Panc1 (cell line): ENCODE data around the gene GRSF1. TPM values are rescaled to one million over a fixed set of nuclear protein-coding genes. Genes with fewer than 3 reads are reported as not detected.

Experiments
- ATAC-seq: fragments of 200-7000 bp; cut with Tn5 transposase; 2 replicates; pipeline ENCODE4 v1.9.1; 2020; ENCODE audit warnings: mild to moderate bottlenecking, moderate library complexity
- BruUV-seq: library from RNA; stranded (reverse); fragments of 400-500 nt; replicated peaks from 2 replicates; lab custom pipeline; 2021; lab: Mats Ljungman, UMichigan
- CTCF ChIA-PET: fragments of 300-600 bp; sonication (Branson Sonifier 250); formaldehyde crosslinking; loops from one replicate; lab custom pipeline; 2022; ENCODE audit warnings: antibody characterized with exemption; lab: Charles Lee
- POLR2A ChIA-PET: fragments of 300-600 bp; sonication (Branson Sonifier 250); formaldehyde crosslinking; loops from one replicate; lab custom pipeline; 2022; ENCODE audit warnings: antibody characterized with exemption; lab: Charles Lee
- DNase-seq: peaks from one replicate; pipeline ENCODE4 v3.0.0-alpha.2; 2010; ENCODE audit warnings: low read depth, low spot score
- H3K27ac ChIP-seq: 2 replicates; pipeline ENCODE4 v1.5.1; 2011; ENCODE audit warnings: mild to moderate bottlenecking, low read length, inconsistent platforms
- H3K27me3 ChIP-seq: fragments of 200-500 bp; sonication (Bioruptor generic); 2 replicates; pipeline ENCODE4 v1.6.0; 2014; ENCODE audit warnings: low read length, inconsistent platforms; ENCODE audit not compliant: control insufficient read depth, insufficient read depth
- H3K36me3 ChIP-seq: fragments of 200-500 bp; sonication (Bioruptor generic); 2 replicates; pipeline ENCODE4 v1.5.1; 2014; ENCODE audit warnings: inconsistent platforms, mild to moderate bottlenecking, low read length, moderate library complexity; ENCODE audit not compliant: control insufficient read depth, insufficient read depth
- H3K4me1 ChIP-seq: 2 replicates; pipeline ENCODE4 v1.5.1; 2011; ENCODE audit warnings: inconsistent platforms, mild to moderate bottlenecking, low read length, moderate library complexity; ENCODE audit not compliant: control insufficient read depth, insufficient read depth
- H3K4me3 ChIP-seq, 2 experiments: 2 replicates each; pipeline ENCODE4 v1.5.1; 2011 to 2012; ENCODE audit warnings: low read depth in 2 of 2, low read length in 2 of 2, mild to moderate bottlenecking in 2 of 2, inconsistent platforms in 1 of 2, moderate library complexity in 1 of 2
- H3K9me3 ChIP-seq: fragments of 200-500 bp; sonication (Bioruptor generic); 2 replicates; pipeline ENCODE4 v1.5.1; 2014; ENCODE audit warnings: low read depth, mild to moderate bottlenecking, inconsistent platforms, low read length, moderate library complexity; ENCODE audit not compliant: control insufficient read depth, insufficient read depth
- CTCF ChIP-seq: fragments of 450-650 bp; IDR thresholded peaks from 2 replicates; pipeline ENCODE4 v1.5.1; 2017; ENCODE audit warnings: mild to moderate bottlenecking
- POLR2AphosphoS5 ChIP-seq: IDR thresholded peaks from 2 replicates; pipeline ENCODE4 v1.6.1; 2012; ENCODE audit warnings: mild to moderate bottlenecking, low read depth, low read length, moderate library complexity
- SIN3A ChIP-seq: IDR thresholded peaks from 2 replicates; pipeline ENCODE4 v1.6.1; 2012; ENCODE audit warnings: low read depth, mild to moderate bottlenecking, low read length, moderate library complexity, borderline replicate concordance; ENCODE audit not compliant: insufficient read depth
- TCF7L2 ChIP-seq: IDR thresholded peaks from 2 replicates; pipeline ENCODE4 v1.6.1; 2011; ENCODE audit warnings: mild to moderate bottlenecking, low read depth, low read length, inconsistent platforms
- in situ Hi-C: cut with HindIII; loops from 2 replicates; pipeline ENCODE4 v1.10.0; 2016; ENCODE audit warnings: low sequenced_read_pairs, low pct_unique_long_range_greater_than_20kb
- intact Hi-C: fragments of 100-400 bp; cut with micrococcal nuclease; formaldehyde crosslinking; loops from one replicate; pipeline ENCODE4 v1.10.0; 2022; ENCODE audit not compliant: unreplicated experiment
- total RNA-seq: library from RNA; stranded (reverse); gene quantifications from one replicate; pipeline ENCODE4 v1.2.1, GENCODE V29; 2021; ENCODE audit not compliant: unreplicated experiment
- TF ChIP-seq, protein P1 (sequence below), 2 experiments: IDR thresholded peaks; 2 replicates each; pipeline ENCODE4 v1.6.1; 2011 to 2012; ENCODE audit warnings: low read depth in 2 of 2, control low read depth in 1 of 2, low read length in 1 of 2, mild to moderate bottlenecking in 1 of 2, moderate library complexity in 1 of 2; ENCODE audit not compliant: insufficient read depth in 1 of 2

GRSF1 gene
- total RNA-seq, 1 experiment from 2014 or later = 59.9 TPM

- intact Hi-C loops = loop anchor here (10.0 kb wide), 1 partner anchor 164 kb away; no protein-coding TSS in a partner anchor
These were observed 20.8 kb downstream of the GRSF1 start for GRCh38 chr4:70818921-70819320.

GRCh38 chr4:70818173-70818855 lies 21.4 kb downstream of the GRSF1 start:
- no peak for ATAC-seq
- no TSS peak for BruUV-seq
- peaks cover 13% of the 10 kb centered on the region for H3K36me3 ChIP-seq

More at GRCh38 chr4:70818921-70819320, 20.8 kb downstream of the GRSF1 start:
- BruUV-seq = no TSS peak
- no peaks in the 10 kb centered on the region for H3K27me3 ChIP-seq
- ATAC-seq = no peak
- no peak overlapping the region for H3K4me3 ChIP-seq
- H3K4me1 ChIP-seq = no peaks in the 10 kb centered on the region
- no peaks in the 10 kb centered on the region for H3K9me3 ChIP-seq
- ChIA-PET CTCF (no interaction called here), POLR2A (no interaction called here)
- H3K27ac ChIP-seq = no peak overlapping the region
- TF ChIP-seq TCF7L2 (no peak), CTCF (no peak), SIN3A (no peak), POLR2AphosphoS5 (no peak)
- TF ChIP-seq, protein P1, sequence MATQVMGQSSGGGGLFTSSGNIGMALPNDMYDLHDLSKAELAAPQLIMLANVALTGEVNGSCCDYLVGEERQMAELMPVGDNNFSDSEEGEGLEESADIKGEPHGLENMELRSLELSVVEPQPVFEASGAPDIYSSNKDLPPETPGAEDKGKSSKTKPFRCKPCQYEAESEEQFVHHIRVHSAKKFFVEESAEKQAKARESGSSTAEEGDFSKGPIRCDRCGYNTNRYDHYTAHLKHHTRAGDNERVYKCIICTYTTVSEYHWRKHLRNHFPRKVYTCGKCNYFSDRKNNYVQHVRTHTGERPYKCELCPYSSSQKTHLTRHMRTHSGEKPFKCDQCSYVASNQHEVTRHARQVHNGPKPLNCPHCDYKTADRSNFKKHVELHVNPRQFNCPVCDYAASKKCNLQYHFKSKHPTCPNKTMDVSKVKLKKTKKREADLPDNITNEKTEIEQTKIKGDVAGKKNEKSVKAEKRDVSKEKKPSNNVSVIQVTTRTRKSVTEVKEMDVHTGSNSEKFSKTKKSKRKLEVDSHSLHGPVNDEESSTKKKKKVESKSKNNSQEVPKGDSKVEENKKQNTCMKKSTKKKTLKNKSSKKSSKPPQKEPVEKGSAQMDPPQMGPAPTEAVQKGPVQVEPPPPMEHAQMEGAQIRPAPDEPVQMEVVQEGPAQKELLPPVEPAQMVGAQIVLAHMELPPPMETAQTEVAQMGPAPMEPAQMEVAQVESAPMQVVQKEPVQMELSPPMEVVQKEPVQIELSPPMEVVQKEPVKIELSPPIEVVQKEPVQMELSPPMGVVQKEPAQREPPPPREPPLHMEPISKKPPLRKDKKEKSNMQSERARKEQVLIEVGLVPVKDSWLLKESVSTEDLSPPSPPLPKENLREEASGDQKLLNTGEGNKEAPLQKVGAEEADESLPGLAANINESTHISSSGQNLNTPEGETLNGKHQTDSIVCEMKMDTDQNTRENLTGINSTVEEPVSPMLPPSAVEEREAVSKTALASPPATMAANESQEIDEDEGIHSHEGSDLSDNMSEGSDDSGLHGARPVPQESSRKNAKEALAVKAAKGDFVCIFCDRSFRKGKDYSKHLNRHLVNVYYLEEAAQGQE (IDR thresholded peaks at IDR 0.05; ENCODE audit: insufficient read depth in 1 of 2, low read depth in 2 of 2, low read length in 1 of 2) = no peak
- no peak for DNase-seq
- in situ Hi-C loops = no loop called here
- peaks cover 13% of the 10 kb centered on the region for H3K36me3 ChIP-seq

More at GRCh38 chr4:70818173-70818855, 21.4 kb downstream of the GRSF1 start:
- Histone ChIP-seq H3K27me3 (no peaks in the 10 kb centered on the region), H3K27ac (no peak overlapping the region), H3K4me1 (no peaks in the 10 kb centered on the region), H3K4me3 (no peak overlapping the region), H3K9me3 (no peaks in the 10 kb centered on the region)
- no peak for TF ChIP-seq CTCF
- TF ChIP-seq, protein P1 (IDR thresholded peaks at IDR 0.05; ENCODE audit: insufficient read depth in 1 of 2, low read depth in 2 of 2, low read length in 1 of 2) = no peak
- TF ChIP-seq SIN3A = no peak
- TF ChIP-seq POLR2AphosphoS5 = no peak
- TF ChIP-seq TCF7L2 = no peak
- no peak for DNase-seq
- intact Hi-C loops = loop anchor here (10.0 kb wide), 1 partner anchor 164 kb away; no protein-coding TSS in a partner anchor
- POLR2A ChIA-PET = no interaction called here
- in situ Hi-C loops = no loop called here
- CTCF ChIA-PET = no interaction called here
